ENCODE data around the gene LGALS3BP.

Gene LGALS3BP

DNA sequence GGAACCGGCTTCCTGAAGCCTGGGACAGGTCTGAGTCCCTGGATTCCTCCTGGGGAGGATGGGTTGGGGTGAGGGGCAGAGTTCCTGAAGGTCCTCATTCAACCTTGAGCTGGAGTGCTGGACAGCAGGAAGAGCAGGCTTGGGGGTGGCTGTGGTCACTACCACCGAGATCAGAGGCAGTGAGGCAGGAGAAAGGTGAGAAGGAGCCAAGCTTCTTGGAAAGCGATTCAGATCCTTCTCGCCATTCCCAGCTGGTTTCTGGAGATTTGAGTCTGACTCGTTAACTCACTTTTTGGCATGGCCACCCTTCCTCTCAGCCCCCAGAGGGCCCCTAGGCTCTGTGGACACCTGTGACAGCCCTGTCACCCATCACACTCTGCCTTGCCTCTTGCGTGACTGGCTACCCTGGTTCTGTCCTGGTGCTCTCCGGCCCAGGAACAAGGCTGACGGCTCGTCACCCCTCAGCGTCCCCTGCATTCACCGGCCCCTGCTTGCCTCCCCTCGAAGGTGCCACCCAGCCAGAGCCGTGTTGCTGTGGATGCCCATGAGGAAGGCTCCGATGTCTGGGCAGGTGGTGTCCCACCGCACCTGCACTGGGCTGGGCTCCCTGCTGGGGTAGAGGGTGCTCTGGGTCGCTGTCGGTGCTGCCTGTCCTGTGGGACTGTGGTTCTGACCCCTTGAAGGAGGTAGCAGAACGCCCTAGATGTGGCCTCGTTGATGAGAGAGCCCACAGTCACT, 44.9 kb downstream of the LGALS3BP start:
- DNase-seq = no peak

GRCh38 chr17:78933959-78934568, 45.7 kb downstream of the LGALS3BP start:
- DNase-seq = no peak

DNA sequence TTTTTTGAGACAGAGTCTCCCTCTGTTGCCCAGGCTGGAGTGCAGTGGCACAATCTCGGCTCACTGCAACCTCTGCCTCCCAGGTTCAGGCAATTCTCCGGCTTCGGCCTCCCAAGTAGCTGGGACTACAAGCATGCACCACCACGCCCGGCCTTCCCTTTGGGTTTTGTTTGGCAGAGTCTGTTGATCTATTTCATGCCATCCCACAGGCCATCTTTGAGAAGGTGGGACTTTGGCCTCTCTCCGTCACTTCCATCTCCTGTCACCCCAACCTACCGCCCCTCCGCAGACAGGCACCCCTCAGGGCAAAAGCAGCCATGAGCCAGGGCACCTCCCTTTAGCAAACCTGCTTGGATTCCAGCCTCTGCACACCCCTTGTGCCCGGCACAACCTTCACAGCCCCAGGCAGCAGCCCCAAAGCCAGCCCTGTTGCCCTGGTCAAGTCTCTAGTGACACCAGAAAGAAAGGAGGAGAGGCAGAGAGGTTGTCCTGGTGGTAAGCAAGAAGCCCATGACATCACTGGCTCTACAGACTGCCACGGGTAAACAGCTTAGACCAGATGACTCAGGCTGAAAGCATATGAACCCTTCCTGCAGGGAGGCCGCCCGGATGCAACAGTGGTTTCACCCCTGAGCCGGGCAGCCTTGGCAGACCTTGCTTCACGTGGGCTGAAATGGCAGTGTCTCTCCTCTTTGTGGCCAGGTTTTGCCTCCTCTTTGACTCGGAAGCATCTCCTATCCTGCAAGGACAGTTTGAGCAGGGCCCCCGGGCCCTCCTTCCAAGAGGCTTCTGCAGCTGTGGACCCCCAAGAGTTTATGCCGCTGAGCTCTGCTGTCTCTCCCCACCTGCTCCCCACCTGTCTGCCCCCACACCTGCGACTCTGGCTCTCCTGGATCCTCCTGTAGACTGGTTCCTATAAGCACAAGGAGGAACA, 46.4 kb downstream of the LGALS3BP start:
- DNase-seq = no peak

GRCh38 chr17:78929908-78930775, 49.6 kb downstream of the LGALS3BP start:
- no peak for DNase-seq

- no peak for DNase-seq
These were observed 53.8 kb downstream of the LGALS3BP start for GRCh38 chr17:78925662-78926555.

- peak; percentile 73 to 76 for DNase-seq
These were observed 54.5 kb downstream of the LGALS3BP start, which contains the start of gene TIMP2 for GRCh38 chr17:78925234-78925633. Gene TIMP2 (minus strand): TSS chr17:78925387. CDS start chr17:78925088, 299 bp downstream.

DNA sequence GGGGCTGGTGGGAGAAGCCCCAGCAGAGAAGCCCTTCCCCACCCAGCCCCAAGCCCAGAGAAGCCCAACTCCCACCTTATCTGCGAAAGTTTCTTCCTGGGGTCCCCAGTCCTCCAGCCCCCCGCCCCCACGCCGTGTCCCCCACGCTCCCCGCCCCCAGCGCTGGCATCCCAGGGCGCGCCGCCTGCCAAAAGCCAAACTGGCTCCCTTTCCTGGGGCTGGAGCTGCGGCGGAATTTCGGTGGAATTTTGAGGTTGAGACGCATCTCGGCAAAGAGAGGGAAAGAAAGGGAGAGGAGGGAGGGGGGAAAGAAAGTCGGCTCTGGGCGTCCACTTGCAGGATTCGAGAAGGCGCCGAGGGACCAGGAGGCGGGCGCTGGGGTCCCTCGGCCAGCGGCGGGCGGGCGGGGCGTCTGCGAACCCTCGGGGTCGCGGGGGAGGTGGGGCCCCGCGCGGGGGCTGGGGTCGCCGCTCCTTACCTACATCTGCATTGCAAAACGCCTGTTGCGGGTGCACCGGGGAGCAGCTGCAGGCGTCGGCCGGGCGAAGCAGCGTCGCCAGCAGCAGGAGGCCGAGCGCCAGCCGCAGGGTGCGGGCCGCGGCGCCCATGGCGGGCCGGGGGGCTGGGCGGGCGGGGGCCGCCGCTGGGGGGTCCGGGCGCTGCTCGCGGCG, 55.1 kb downstream of the LGALS3BP start:
- DNase-seq = peak in 1 of 2 experiments; percentile 10

GRCh38 chr17:78923660-78924453, 55.9 kb downstream of the LGALS3BP start:
- no peak for DNase-seq

- no peak for DNase-seq
These were observed 56.8 kb downstream of the LGALS3BP start for GRCh38 chr17:78922816-78923498.

- DNase-seq = no peak
These were observed 58.2 kb downstream of the LGALS3BP start for GRCh38 chr17:78921437-78921971.

Data from NCI-H1930 (cell line).